ENCODE data around the gene NTM. TPM values are rescaled to one million over a fixed set of nuclear protein-coding genes. Genes with fewer than 3 reads are reported as not detected.

Gene NTM
- total RNA-seq, 6 donors from 2014 or later: 4.1 to 151 (median 115) TPM

- TF ChIP-seq POLR2A (IDR thresholded peaks at IDR 0.05) (no peak), POLR2AphosphoS5 (IDR thresholded peaks at IDR 0.05) (no peak), CTCF (IDR thresholded peaks at IDR 0.05) (peak in 2 of 6 experiments; percentile 15 to 21)
- 48 to 60% methylated on average over 6 of the region's 6 CpGs for WGBS, 2 donors
- no peaks in the 10 kb centered on the region for H3K4me1 ChIP-seq
- no peaks in the 10 kb centered on the region for H3K27me3 ChIP-seq
- ATAC-seq (ENCODE audit: low FRiP score in 2 of 2) (peak in 1 of 2 donors; percentile 41), DNase-seq (no peak)
- H3K9me3 ChIP-seq: no peaks in the 10 kb centered on the region
- H3K36me3 ChIP-seq: no peaks in the 10 kb centered on the region
- H3K27ac ChIP-seq: no peak overlapping the region
- no peak overlapping the region for H3K4me3 ChIP-seq
Measured at GRCh38 chr11:132278801-132279574, 908.6 kb downstream of the NTM start.

- no peak overlapping the region for H3K4me3 ChIP-seq
- ATAC-seq (ENCODE audit: low FRiP score in 2 of 2) (no peak), DNase-seq (no peak)
- H3K27ac ChIP-seq: no peak overlapping the region
- no peaks in the 10 kb centered on the region for H3K9me3 ChIP-seq
- TF ChIP-seq POLR2A (IDR thresholded peaks at IDR 0.05) (no peak), EP300 (IDR thresholded peaks at IDR 0.05) (no peak), CTCF (IDR thresholded peaks at IDR 0.05) (no peak), POLR2AphosphoS5 (IDR thresholded peaks at IDR 0.05) (no peak)
- WGBS, 2 donors: 90 to 93% methylated on average over 4 of the region's 4 CpGs
- no peaks in the 10 kb centered on the region for H3K4me1 ChIP-seq
- no peaks in the 10 kb centered on the region for H3K36me3 ChIP-seq
- no peaks in the 10 kb centered on the region for H3K27me3 ChIP-seq
Measured at GRCh38 chr11:132284048-132284447, 913.6 kb downstream of the NTM start.

- ATAC-seq (ENCODE audit: low FRiP score in 2 of 2): peak in 1 of 2 donors; percentile 60
- peak in 1 of 2 donors; percentile 31 for DNase-seq
- no peaks in the 10 kb centered on the region for H3K4me1 ChIP-seq
- H3K4me3 ChIP-seq: no peak overlapping the region
- no peaks in the 10 kb centered on the region for H3K36me3 ChIP-seq
- no peaks in the 10 kb centered on the region for H3K27me3 ChIP-seq
- H3K27ac ChIP-seq: no peak overlapping the region
- WGBS, 2 donors: 84 to 96% methylated on average over 10 to 11 of the region's 11 CpGs
- TF ChIP-seq CTCF (IDR thresholded peaks at IDR 0.05): no peak
- TF ChIP-seq EP300 (IDR thresholded peaks at IDR 0.05): no peak
- no peak for TF ChIP-seq POLR2A (IDR thresholded peaks at IDR 0.05)
- TF ChIP-seq POLR2AphosphoS5 (IDR thresholded peaks at IDR 0.05): no peak
- no peaks in the 10 kb centered on the region for H3K9me3 ChIP-seq
Measured at GRCh38 chr11:132284611-132285010, 914.2 kb downstream of the NTM start.

- no peak for DNase-seq
- no peak overlapping the region for H3K27ac ChIP-seq
- no peak for ATAC-seq (ENCODE audit: low FRiP score in 2 of 2)
- no peaks in the 10 kb centered on the region for H3K36me3 ChIP-seq
- WGBS, 2 donors: 79 to 86% methylated on average over 4 of the region's 4 CpGs
- TF ChIP-seq EP300 (IDR thresholded peaks at IDR 0.05) (no peak), POLR2AphosphoS5 (IDR thresholded peaks at IDR 0.05) (no peak), CTCF (IDR thresholded peaks at IDR 0.05) (no peak), POLR2A (IDR thresholded peaks at IDR 0.05) (no peak)
- H3K9me3 ChIP-seq: no peaks in the 10 kb centered on the region
- H3K4me3 ChIP-seq: no peak overlapping the region
- no peaks in the 10 kb centered on the region for H3K27me3 ChIP-seq
- no peaks in the 10 kb centered on the region for H3K4me1 ChIP-seq
Measured at GRCh38 chr11:132285631-132286030, 915.2 kb downstream of the NTM start.

- no peaks in the 10 kb centered on the region for H3K36me3 ChIP-seq
- no peak for ATAC-seq (ENCODE audit: low FRiP score in 2 of 2)
Measured at GRCh38 chr11:132286106-132286505, 915.7 kb downstream of the NTM start.

More at GRCh38 chr11:132286106-132286505, 915.7 kb downstream of the NTM start:
- DNase-seq: no peak
- no peaks in the 10 kb centered on the region for H3K9me3 ChIP-seq
- H3K27me3 ChIP-seq: no peaks in the 10 kb centered on the region
- H3K27ac ChIP-seq: no peak overlapping the region
- 64 to 86% methylated on average over 3 of the region's 3 CpGs for WGBS, 2 donors
- no peak for TF ChIP-seq POLR2AphosphoS5 (IDR thresholded peaks at IDR 0.05)
- no peak for TF ChIP-seq CTCF (IDR thresholded peaks at IDR 0.05)
- no peak for TF ChIP-seq EP300 (IDR thresholded peaks at IDR 0.05)
- TF ChIP-seq POLR2A (IDR thresholded peaks at IDR 0.05): no peak
- H3K4me1 ChIP-seq: no peaks in the 10 kb centered on the region
- no peak overlapping the region for H3K4me3 ChIP-seq
